Activated CD8-positive, alpha-beta memory T cell treated with anti-CD3 and anti-CD28 coated beads, Interleukin-2, amount 50 U/mL, for 1 hour (primary cell): ENCODE data around the gene COG8.
A peak's percentile ranks its signal among the peaks of the same experiment; 100 is the strongest.
"Not testable (repeated sequence)": the region's sequence is repeated elsewhere in the genome, so short reads cannot be mapped to it uniquely, and the experiment has no call there.

Experiments
- DNase-seq: peaks from one replicate; pipeline ENCODE4 v3.0.0-alpha.2; 2020; ENCODE audit errors: extremely low read depth

COG8 gene

GRCh38 chr16:69319381-69319780 lies 20.0 kb downstream of the COG8 start:
- no peak for DNase-seq

- no peak for DNase-seq
These were observed 20.5 kb downstream of the COG8 start for GRCh38 chr16:69318911-69319289.

- DNase-seq, result no peak
These were observed 21.0 kb downstream of the COG8 start for GRCh38 chr16:69318177-69318910.

GRCh38 chr16:69316595-69317034 lies 22.7 kb downstream of the COG8 start:
- DNase-seq, result no peak

GRCh38 chr16:69315486-69316311 lies 23.7 kb downstream of the COG8 start:
- no peak for DNase-seq

- DNase-seq, result no peak
These were observed 24.8 kb downstream of the COG8 start for GRCh38 chr16:69314534-69314933.

GRCh38 chr16:69313469-69313868 lies 25.9 kb downstream of the COG8 start:
- DNase-seq, result no peak

- DNase-seq, result no peak
These were observed 27.6 kb downstream of the COG8 start for GRCh38 chr16:69311533-69312387.

GRCh38 chr16:69310653-69311532 lies 28.5 kb downstream of the COG8 start, which contains the start of gene VPS4A:
TSS of gene VPS4A (plus strand) at chr16:69311350. CDS start at chr16:69311512, 162 bp downstream.
- DNase-seq, result peak; percentile 94

- DNase-seq, result no peak
These were observed 30.0 kb downstream of the COG8 start for GRCh38 chr16:69309316-69309715.

- DNase-seq, result no peak
These were observed 31.5 kb downstream of the COG8 start for GRCh38 chr16:69307856-69308255.

- DNase-seq, result no peak
These were observed 32.3 kb downstream of the COG8 start for GRCh38 chr16:69307091-69307490.

GRCh38 chr16:69306031-69306430 lies 33.3 kb downstream of the COG8 start:
- no peak for DNase-seq

- no peak for DNase-seq
These were observed 37.1 kb downstream of the COG8 start for GRCh38 chr16:69302301-69302700.

- DNase-seq, result no peak
These were observed 37.5 kb downstream of the COG8 start for GRCh38 chr16:69301861-69302260.

GRCh38 chr16:69301187-69301586 lies 38.2 kb downstream of the COG8 start:
- no peak for DNase-seq

GRCh38 chr16:69298261-69298660 lies 41.1 kb downstream of the COG8 start:
- DNase-seq, result no peak

GRCh38 chr16:69296771-69297170 lies 42.6 kb downstream of the COG8 start:
- not testable (repeated sequence) for DNase-seq

GRCh38 chr16:69294051-69294450 lies 45.3 kb downstream of the COG8 start:
- no peak for DNase-seq

- DNase-seq, result no peak
These were observed 46.0 kb downstream of the COG8 start for GRCh38 chr16:69293401-69293800.

- not testable (repeated sequence) for DNase-seq
These were observed 47.7 kb downstream of the COG8 start for GRCh38 chr16:69291657-69292056.
